Prostate gland (tissue), 2 donors: ENCODE results near the gene RHBDD2. TPM values are rescaled to one million over a fixed set of nuclear protein-coding genes. Genes with fewer than 3 reads are reported as not detected.
A peak's percentile ranks its signal among the peaks of the same experiment; 100 is the strongest.

Experiments used
- DNase-seq: peaks from one replicate; pipeline ENCODE4 v3.0.0-alpha.2; 2019; ENCODE audit warnings: low spot score
- H3K27ac ChIP-seq, 2 donors: fragments of 200-600 bp; sonication (generic); 2 replicates each; pipeline ENCODE4 v1.5.1; 2017 to 2019
- H3K27me3 ChIP-seq: fragments of 200-600 bp; sonication (generic); replicated peaks from 2 replicates; pipeline ENCODE4 v1.5.1; 2019; ENCODE audit not compliant: insufficient read depth
- H3K36me3 ChIP-seq, 2 donors: fragments of 200-600 bp; sonication (generic); 1 replicate in 1 of 2; 2 replicates in 1 of 2; pipeline versions ENCODE4 v1.5.1 to v1.8.1; 2017 to 2019
- H3K4me1 ChIP-seq: fragments of 200-600 bp; sonication (generic); replicated peaks from 2 replicates; pipeline ENCODE4 v1.5.1; 2019
- H3K4me3 ChIP-seq, 2 donors: fragments of 200-600 bp; sonication (generic); 2 replicates each; pipeline ENCODE4 v1.5.1; 2017 to 2019
- H3K9me3 ChIP-seq: fragments of 200-600 bp; sonication (generic); 2 replicates; pipeline ENCODE4 v1.5.1; 2017
- CTCF ChIP-seq, 4 experiments: fragments of 200-600 bp in 2 of 4; fragments of 450-650 bp in 2 of 4; sonication (generic) in 2 of 4; IDR thresholded peaks; 1 replicate in 3 of 4; 2 replicates in 1 of 4; pipeline ENCODE4 v1.5.1; 2016 to 2019; ENCODE audit warnings: antibody characterized with exemption in 4 of 4, mild to moderate bottlenecking in 2 of 4, moderate library complexity in 2 of 4
- POLR2A ChIP-seq: fragments of 450-650 bp; IDR thresholded peaks from one replicate; pipeline ENCODE4 v1.6.1; 2016; ENCODE audit warnings: antibody characterized with exemption, mild to moderate bottlenecking
- POLR2AphosphoS5 ChIP-seq: sonication (generic); formaldehyde crosslinking; IDR thresholded peaks from one replicate; pipeline ENCODE4 v1.6.1; 2017; ENCODE audit warnings: antibody characterized with exemption
- WGBS: methylation state at CpG from one replicate; pipeline ENCODE4 v1.1.5; 2018; 5-methylcytosine and 5-hydroxymethylcytosine counted together
- intact Hi-C: fragments of 100-400 bp; cut with DNase I; formaldehyde crosslinking; loops from one replicate; pipeline ENCODE4 v1.14.2; 2022
- total RNA-seq, 2 donors: library from RNA; depleted of rRNA; stranded (reverse); fragments of >200 nt; gene quantifications; one replicate each; pipeline ENCODE4 v1.1.0, GENCODE V29; 2016

Gene RHBDD2
- total RNA-seq, 2 donors from 2014 or later = 101 to 130 TPM

GRCh38 chr7:75913437-75913836 is 34.6 kb downstream of the RHBDD2 start:
- H3K4me3 ChIP-seq = no peak overlapping the region
- WGBS = 96% methylated on average over 6 of the region's 6 CpGs
- H3K27me3 ChIP-seq = no peaks in the 10 kb centered on the region
- H3K4me1 ChIP-seq = peaks cover 6% of the 10 kb centered on the region
- intact Hi-C loops = loop anchor here (5.0 to 10.0 kb wide), 2 partner anchors 36 to 81 kb away; partner anchors contain the start of genes RHBDD2 and TMEM120A
- DNase-seq = no peak
- no peak overlapping the region for H3K27ac ChIP-seq
- no peak for TF ChIP-seq CTCF (IDR thresholded peaks at IDR 0.05)
- TF ChIP-seq POLR2A = no peak
- no peak for TF ChIP-seq POLR2AphosphoS5
- H3K36me3 ChIP-seq = no peaks in the 10 kb centered on the region
- H3K9me3 ChIP-seq = no peaks in the 10 kb centered on the region

GRCh38 chr7:75914169-75914654 is 35.4 kb downstream of the RHBDD2 start:
- Histone ChIP-seq H3K27ac (peak overlapping the region; percentile 84 to 86), H3K4me3 (peak overlapping the region; percentile 92 to 95), H3K4me1 (peaks cover 6% of the 10 kb centered on the region), H3K36me3 (no peaks in the 10 kb centered on the region), H3K9me3 (no peaks in the 10 kb centered on the region), H3K27me3 (no peaks in the 10 kb centered on the region)
- no peak for TF ChIP-seq POLR2AphosphoS5
- no peak for TF ChIP-seq POLR2A
- TF ChIP-seq CTCF (IDR thresholded peaks at IDR 0.05) = no peak
- no peak for DNase-seq
- intact Hi-C loops = loop anchor here (5.0 to 10.0 kb wide), 2 partner anchors 37 to 81 kb away; partner anchors contain the start of genes RHBDD2 and TMEM120A
- WGBS = 18% methylated on average over 18 of the region's 18 CpGs

DNA sequence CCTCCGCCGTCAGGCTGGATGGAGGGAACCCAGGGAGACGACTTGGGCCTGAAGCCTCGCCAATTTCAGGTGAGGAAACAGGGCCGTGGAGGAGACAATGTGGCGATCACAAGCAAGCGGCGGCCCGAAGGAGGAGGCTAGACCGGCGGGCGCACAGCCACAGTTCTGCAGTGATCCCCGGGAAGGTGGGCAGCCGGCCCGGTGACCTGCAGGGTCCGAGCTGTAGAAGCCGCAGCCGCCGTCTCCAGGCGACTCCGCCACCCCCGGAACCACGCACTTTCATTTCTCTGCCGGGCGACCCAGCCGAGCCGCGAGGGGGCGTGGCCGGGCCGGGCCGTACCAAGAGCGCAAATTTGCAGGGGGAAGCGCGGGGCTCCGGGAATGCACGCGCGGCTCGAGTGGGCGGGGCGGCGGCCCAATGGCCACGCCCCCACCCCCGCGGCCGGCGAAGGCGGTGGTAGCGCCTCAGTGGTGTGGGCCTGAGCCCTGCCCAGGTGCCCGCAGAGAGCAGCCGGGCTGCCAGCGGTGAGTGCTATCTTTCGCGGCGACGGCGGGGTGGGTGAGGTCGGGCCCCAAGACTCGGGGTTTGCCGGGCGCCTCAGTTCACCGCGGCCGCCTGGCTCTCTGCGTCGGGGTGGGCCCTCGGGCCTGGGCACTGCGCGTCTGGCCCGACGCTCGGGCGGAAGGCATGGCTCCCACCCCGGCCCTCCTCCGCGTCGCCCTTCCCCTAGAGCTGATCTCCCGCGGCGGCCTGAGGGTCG is 36.0 kb downstream of the RHBDD2 start, which contains the start of gene POR:
Gene POR, plus strand, starts transcription at position 501 of the 761 bp plus-strand sequence. CDS start 38,847 bp downstream, outside the sequence.
- peak within 1 kb of the TSS; percentile 84 to 86 for H3K27ac ChIP-seq
- under 1% methylated on average over 34 of the region's 82 CpGs for WGBS
- TF ChIP-seq POLR2A (peak; percentile 99), POLR2AphosphoS5 (peak; percentile 95), CTCF (IDR thresholded peaks at IDR 0.05) (peak; percentile 12 to 66 (median 52))
- H3K9me3 ChIP-seq = no peaks in the 10 kb centered on the region
- intact Hi-C loops = loop anchor here (5.0 to 10.0 kb wide), 3 partner anchors 38 to 80 kb away; partner anchors contain the start of genes RHBDD2 and TMEM120A
- H3K4me3 ChIP-seq = peak within 1 kb of the TSS; percentile 92 to 95
- no peaks in the 10 kb centered on the region for H3K36me3 ChIP-seq
- no peaks in the 10 kb centered on the region for H3K27me3 ChIP-seq
- peaks cover 6% of the 10 kb centered on the region for H3K4me1 ChIP-seq
- peak; percentile 93 for DNase-seq

GRCh38 chr7:75915416-75916156 is 36.8 kb downstream of the RHBDD2 start:
- peak overlapping the region; percentile 92 to 95 for H3K4me3 ChIP-seq
- no peaks in the 10 kb centered on the region for H3K36me3 ChIP-seq
- WGBS = under 1% methylated on average over 23 of the region's 32 CpGs
- TF ChIP-seq POLR2A = no peak
- no peak for TF ChIP-seq POLR2AphosphoS5
- TF ChIP-seq CTCF (IDR thresholded peaks at IDR 0.05) = no peak
- no peaks in the 10 kb centered on the region for H3K9me3 ChIP-seq
- peak overlapping the region; percentile 84 to 86 for H3K27ac ChIP-seq
- intact Hi-C loops = loop anchor here (5.0 to 10.0 kb wide), 2 partner anchors 52 to 79 kb away; partner anchors contain the start of gene TMEM120A
- peaks cover 6% of the 10 kb centered on the region for H3K4me1 ChIP-seq
- peak; percentile 15 for DNase-seq
- no peaks in the 10 kb centered on the region for H3K27me3 ChIP-seq
